Stimulated activated CD8-positive, alpha-beta memory T cell treated with anti-CD3 and anti-CD28 coated beads, Interleukin-7, amount 100 ng/mL, for 48 hours (primary cell): ENCODE results near the gene RAB9B.

Experiments
- DNase-seq, 2 donors: peaks; one replicate each; pipeline ENCODE4 v3.0.0-alpha.2; 2020; ENCODE audit warnings: low read depth in 1 of 2; ENCODE audit errors: extremely low read depth in 1 of 2

The RAB9B gene

GRCh38 chrX:103773445-103773844, 58.6 kb downstream of the RAB9B start:
- no peak for DNase-seq
